ENCODE results near the gene ACO1.

The ACO1 gene

DNA sequence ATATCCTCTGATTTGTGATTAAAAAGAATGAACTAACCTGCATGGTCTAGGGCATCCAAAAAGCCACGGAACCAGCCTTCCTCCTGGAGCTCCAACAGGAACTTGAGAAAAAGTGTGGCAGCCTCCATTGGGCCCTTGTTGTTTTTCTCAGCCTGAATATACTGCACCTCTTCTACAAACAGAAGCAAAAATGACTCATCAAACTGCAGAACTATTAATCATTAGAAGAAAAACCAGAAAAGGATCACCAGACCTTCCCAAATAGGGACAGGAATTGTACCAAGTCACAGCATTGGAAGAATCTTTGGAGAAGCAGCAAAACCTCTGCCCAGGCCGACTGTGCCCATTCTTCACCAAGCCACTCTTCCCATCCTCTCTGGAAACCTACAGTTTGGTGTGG is 116.3 kb downstream of the ACO1 start:
- WGBS: 95% methylated on average over 2 of the region's 2 CpGs
- no peak overlapping the region for H3K27ac ChIP-seq (ENCODE audit: low read depth, low read length)

GRCh38 chr9:32501868-32502267 is 117.4 kb downstream of the ACO1 start:
- no peaks in the 10 kb centered on the region for H3K27me3 ChIP-seq (ENCODE audit: insufficient read depth, low read length)

More for the DNA sequence above, 116.3 kb downstream of the ACO1 start:
- Histone ChIP-seq H3K36me3 (ENCODE audit: insufficient read depth, low read length) (peaks cover 14% of the 10 kb centered on the region), H3K27me3 (ENCODE audit: insufficient read depth, low read length) (no peaks in the 10 kb centered on the region), H3K9ac (ENCODE audit: low read depth, low read length) (no peak overlapping the region), H3K4me3 (ENCODE audit: low read length) (no peak overlapping the region), H3K9me3 (ENCODE audit: insufficient read depth, low read depth, low read length) (no peaks in the 10 kb centered on the region), H3K4me1 (ENCODE audit: insufficient read depth, low read length) (no peaks in the 10 kb centered on the region; the same call in 1 of the 2 replicates)

GRCh38 chr9:32502464-32502863 is 118.0 kb downstream of the ACO1 start:
- H3K27ac ChIP-seq (ENCODE audit: low read depth, low read length): no peak overlapping the region
- H3K27me3 ChIP-seq (ENCODE audit: insufficient read depth, low read length): no peaks in the 10 kb centered on the region
- H3K4me1 ChIP-seq (ENCODE audit: insufficient read depth, low read length): no peaks in the 10 kb centered on the region; the same call in 1 of the 2 replicates
- H3K9ac ChIP-seq (ENCODE audit: low read depth, low read length): no peak overlapping the region
- 86% methylated on average over 3 of the region's 4 CpGs for WGBS
- H3K36me3 ChIP-seq (ENCODE audit: insufficient read depth, low read length): peaks cover 14% of the 10 kb centered on the region
- no peaks in the 10 kb centered on the region for H3K9me3 ChIP-seq (ENCODE audit: insufficient read depth, low read depth, low read length)
- H3K4me3 ChIP-seq (ENCODE audit: low read length): no peak overlapping the region

More at GRCh38 chr9:32501868-32502267, 117.4 kb downstream of the ACO1 start:
- no peak overlapping the region for H3K27ac ChIP-seq (ENCODE audit: low read depth, low read length)
- H3K9me3 ChIP-seq (ENCODE audit: insufficient read depth, low read depth, low read length): no peaks in the 10 kb centered on the region
- H3K4me3 ChIP-seq (ENCODE audit: low read length): no peak overlapping the region
- H3K36me3 ChIP-seq (ENCODE audit: insufficient read depth, low read length): peaks cover 14% of the 10 kb centered on the region
- H3K9ac ChIP-seq (ENCODE audit: low read depth, low read length): no peak overlapping the region
- WGBS: 81% methylated on average over 1 of the region's 1 CpG
- H3K4me1 ChIP-seq (ENCODE audit: insufficient read depth, low read length): no peaks in the 10 kb centered on the region; the same call in 1 of the 2 replicates

GRCh38 chr9:32503008-32503407 is 118.6 kb downstream of the ACO1 start:
- Histone ChIP-seq H3K36me3 (ENCODE audit: insufficient read depth, low read length) (peaks cover 12% of the 10 kb centered on the region), H3K9ac (ENCODE audit: low read depth, low read length) (no peak overlapping the region), H3K4me1 (ENCODE audit: insufficient read depth, low read length) (no peaks in the 10 kb centered on the region; the same call in 1 of the 2 replicates), H3K27me3 (ENCODE audit: insufficient read depth, low read length) (no peaks in the 10 kb centered on the region), H3K4me3 (ENCODE audit: low read length) (no peak overlapping the region), H3K27ac (ENCODE audit: low read depth, low read length) (no peak overlapping the region), H3K9me3 (ENCODE audit: insufficient read depth, low read depth, low read length) (no peaks in the 10 kb centered on the region)
- 62% methylated on average over 3 of the region's 3 CpGs for WGBS
